Measurements from ENCODE around the gene ANKRD37. TPM values are rescaled to one million over a fixed set of nuclear protein-coding genes. Genes with fewer than 3 reads are reported as not detected.

Gene ANKRD37
- total RNA-seq, 1 experiment from 2014 or later: 5.1 TPM

DNA sequence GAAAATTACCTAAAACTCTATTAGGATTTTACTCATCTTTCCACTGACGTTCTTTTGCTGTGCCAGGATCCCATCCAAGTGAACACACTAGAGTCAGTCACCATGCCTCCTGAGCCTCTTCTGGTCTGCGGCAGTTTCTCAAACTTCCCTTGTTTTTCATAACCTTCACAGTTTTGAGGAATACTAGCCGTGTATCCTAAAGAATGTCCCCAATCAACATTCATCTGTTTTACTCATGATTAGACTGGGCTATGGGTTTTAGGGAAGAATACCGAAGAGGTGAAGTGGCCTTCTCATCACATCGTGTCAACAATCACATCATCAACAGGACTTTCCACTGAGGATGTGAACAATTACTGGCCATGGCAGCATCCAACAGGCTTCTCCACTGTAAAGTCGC lies 5.7 kb upstream of the ANKRD37 start:
- no peaks in the 10 kb centered on the region for H3K36me3 ChIP-seq (ENCODE audit: control insufficient read depth, insufficient read depth, low read length)
- no peak overlapping the region for H3K4me3 ChIP-seq (ENCODE audit: low read depth in 2 of 2, low read length in 2 of 2)
- TF ChIP-seq POLR2AphosphoS5 (IDR thresholded peaks at IDR 0.05; ENCODE audit: low read depth, low read length) (no peak), CTCF (IDR thresholded peaks at IDR 0.05) (no peak), SIN3A (IDR thresholded peaks at IDR 0.05; ENCODE audit: borderline replicate concordance, insufficient read depth, low read depth, low read length) (no peak), TCF7L2 (IDR thresholded peaks at IDR 0.05; ENCODE audit: low read depth, low read length) (no peak)
- TF ChIP-seq, protein P1, sequence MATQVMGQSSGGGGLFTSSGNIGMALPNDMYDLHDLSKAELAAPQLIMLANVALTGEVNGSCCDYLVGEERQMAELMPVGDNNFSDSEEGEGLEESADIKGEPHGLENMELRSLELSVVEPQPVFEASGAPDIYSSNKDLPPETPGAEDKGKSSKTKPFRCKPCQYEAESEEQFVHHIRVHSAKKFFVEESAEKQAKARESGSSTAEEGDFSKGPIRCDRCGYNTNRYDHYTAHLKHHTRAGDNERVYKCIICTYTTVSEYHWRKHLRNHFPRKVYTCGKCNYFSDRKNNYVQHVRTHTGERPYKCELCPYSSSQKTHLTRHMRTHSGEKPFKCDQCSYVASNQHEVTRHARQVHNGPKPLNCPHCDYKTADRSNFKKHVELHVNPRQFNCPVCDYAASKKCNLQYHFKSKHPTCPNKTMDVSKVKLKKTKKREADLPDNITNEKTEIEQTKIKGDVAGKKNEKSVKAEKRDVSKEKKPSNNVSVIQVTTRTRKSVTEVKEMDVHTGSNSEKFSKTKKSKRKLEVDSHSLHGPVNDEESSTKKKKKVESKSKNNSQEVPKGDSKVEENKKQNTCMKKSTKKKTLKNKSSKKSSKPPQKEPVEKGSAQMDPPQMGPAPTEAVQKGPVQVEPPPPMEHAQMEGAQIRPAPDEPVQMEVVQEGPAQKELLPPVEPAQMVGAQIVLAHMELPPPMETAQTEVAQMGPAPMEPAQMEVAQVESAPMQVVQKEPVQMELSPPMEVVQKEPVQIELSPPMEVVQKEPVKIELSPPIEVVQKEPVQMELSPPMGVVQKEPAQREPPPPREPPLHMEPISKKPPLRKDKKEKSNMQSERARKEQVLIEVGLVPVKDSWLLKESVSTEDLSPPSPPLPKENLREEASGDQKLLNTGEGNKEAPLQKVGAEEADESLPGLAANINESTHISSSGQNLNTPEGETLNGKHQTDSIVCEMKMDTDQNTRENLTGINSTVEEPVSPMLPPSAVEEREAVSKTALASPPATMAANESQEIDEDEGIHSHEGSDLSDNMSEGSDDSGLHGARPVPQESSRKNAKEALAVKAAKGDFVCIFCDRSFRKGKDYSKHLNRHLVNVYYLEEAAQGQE (IDR thresholded peaks at IDR 0.05; ENCODE audit: insufficient read depth in 1 of 2, low read depth in 2 of 2, low read length in 1 of 2): no peak
- in situ Hi-C loops (cut with HindIII; ENCODE audit: low pct_unique_long_range_greater_than_20kb, low sequenced_read_pairs): no loop called here
- intact Hi-C loops (cut with micrococcal nuclease; ENCODE audit: unreplicated experiment): no loop called here
- no TSS peak for BruUV-seq (replicated peaks)
- ChIA-PET POLR2A (no interaction called here), CTCF (no interaction called here)
- no peak overlapping the region for H3K27ac ChIP-seq (ENCODE audit: low read length)
- H3K4me1 ChIP-seq (ENCODE audit: control insufficient read depth, insufficient read depth, low read length): no peaks in the 10 kb centered on the region
- no peaks in the 10 kb centered on the region for H3K27me3 ChIP-seq (ENCODE audit: control insufficient read depth, insufficient read depth, low read length)
- DNase-seq (ENCODE audit: low read depth, low spot score) (no peak), ATAC-seq (no peak)
- no peaks in the 10 kb centered on the region for H3K9me3 ChIP-seq (ENCODE audit: control insufficient read depth, insufficient read depth, low read depth, low read length)

DNA sequence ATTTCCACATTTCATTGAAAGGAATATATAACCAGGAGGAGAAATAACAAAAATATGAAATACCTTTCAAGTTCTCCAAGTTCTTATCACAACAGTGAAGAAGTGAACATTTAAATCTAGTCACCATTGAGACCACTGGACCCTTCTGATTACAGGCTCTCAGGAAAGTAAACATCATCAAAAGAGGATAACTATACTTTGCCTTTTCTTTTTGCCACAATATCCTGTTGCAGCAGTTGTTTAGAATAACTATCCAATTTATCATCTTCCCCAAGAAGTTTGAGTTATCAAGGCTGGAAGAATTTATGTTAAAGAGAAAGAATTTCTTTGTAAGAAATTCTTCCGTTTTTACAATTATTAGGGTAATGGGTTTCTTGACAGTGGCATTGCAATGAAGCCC lies 4.5 kb upstream of the ANKRD37 start:
- Histone ChIP-seq H3K36me3 (ENCODE audit: control insufficient read depth, insufficient read depth, low read length) (no peaks in the 10 kb centered on the region), H3K27ac (ENCODE audit: low read length) (no peak overlapping the region), H3K4me1 (ENCODE audit: control insufficient read depth, insufficient read depth, low read length) (no peaks in the 10 kb centered on the region), H3K4me3 (ENCODE audit: low read depth in 2 of 2, low read length in 2 of 2) (no peak overlapping the region), H3K9me3 (ENCODE audit: control insufficient read depth, insufficient read depth, low read depth, low read length) (no peaks in the 10 kb centered on the region), H3K27me3 (ENCODE audit: control insufficient read depth, insufficient read depth, low read length) (no peaks in the 10 kb centered on the region)
- no peak for TF ChIP-seq SIN3A (IDR thresholded peaks at IDR 0.05; ENCODE audit: borderline replicate concordance, insufficient read depth, low read depth, low read length)
- TF ChIP-seq, protein P1 (IDR thresholded peaks at IDR 0.05; ENCODE audit: insufficient read depth in 1 of 2, low read depth in 2 of 2, low read length in 1 of 2): no peak
- TF ChIP-seq TCF7L2 (IDR thresholded peaks at IDR 0.05; ENCODE audit: low read depth, low read length): no peak
- no peak for TF ChIP-seq CTCF (IDR thresholded peaks at IDR 0.05)
- no peak for TF ChIP-seq POLR2AphosphoS5 (IDR thresholded peaks at IDR 0.05; ENCODE audit: low read depth, low read length)
- in situ Hi-C loops (cut with HindIII; ENCODE audit: low pct_unique_long_range_greater_than_20kb, low sequenced_read_pairs) (no loop called here), intact Hi-C loops (cut with micrococcal nuclease; ENCODE audit: unreplicated experiment) (no loop called here)
- DNase-seq (ENCODE audit: low read depth, low spot score): no peak
- BruUV-seq (replicated peaks): no TSS peak
- CTCF ChIA-PET: no interaction called here
- POLR2A ChIA-PET: no interaction called here
- no peak for ATAC-seq

Data from Panc1 (cell line).